K562 (cell line): Measurements from ENCODE around the gene LRRC25. TPM values are rescaled to one million over a fixed set of nuclear protein-coding genes. Genes with fewer than 3 reads are reported as not detected.

ENCODE experiments used
- E2F3 ChIP-seq: fragments of 250-450 bp; sonication (Bioruptor Pico); IDR thresholded peaks from 2 replicates; pipeline ENCODE4 v1.4.0; 2020; ENCODE audit warnings: mild to moderate bottlenecking
- HNRNPH1 ChIP-seq: fragments of 200-400 bp; formaldehyde crosslinking; optimal IDR thresholded peaks from 2 replicates; pipeline ENCODE3; 2017; ENCODE audit warnings: low read depth, mild to moderate bottlenecking, low read length, moderate library complexity
- LCOR ChIP-seq: sonication (generic); formaldehyde crosslinking; IDR thresholded peaks from 2 replicates; pipeline ENCODE4 v1.8.0; 2022; ENCODE audit warnings: mild to moderate bottlenecking, missing genetic modification reagents
- MTF1 ChIP-seq: fragments of 250-450 bp; sonication (Bioruptor Pico); IDR thresholded peaks from 2 replicates; pipeline ENCODE4 v1.9.0; 2021; ENCODE audit warnings: moderate library complexity, mild to moderate bottlenecking, inconsistent platforms, borderline replicate concordance
- POLR2B ChIP-seq: fragments of 450-650 bp; IDR thresholded peaks from 2 replicates; pipeline ENCODE4 v1.6.1; 2018; ENCODE audit warnings: low read depth; ENCODE audit not compliant: partially characterized antibody
- STAT5A ChIP-seq: IDR thresholded peaks from 2 replicates; pipeline ENCODE4 v1.6.1; 2012; ENCODE audit warnings: low read length, inconsistent platforms, borderline replicate concordance
- TEAD1 ChIP-seq, 2 experiments: fragments of 450-650 bp in 1 of 2; sonication (generic) in 1 of 2; formaldehyde crosslinking; IDR thresholded peaks; 2 replicates each; pipeline versions ENCODE4 v1.4.0 to v1.8.0; 2020 to 2022; ENCODE audit warnings: mild to moderate bottlenecking in 2 of 2, missing genetic modification reagents in 1 of 2
- ZBTB2 ChIP-seq: fragments of 450-650 bp; IDR thresholded peaks from 2 replicates; pipeline ENCODE4 v1.6.1; 2016; ENCODE audit warnings: antibody characterized with exemption
- ZC3H11A ChIP-seq: IDR thresholded peaks from 2 replicates; pipeline ENCODE4 v1.6.1; 2012; ENCODE audit warnings: low read depth, low read length, improper control_type of control experiment
- ZNF197 ChIP-seq: fragments of 200-800 bp; sonication (Bioruptor generic); IDR thresholded peaks from 2 replicates; pipeline ENCODE4 v1.6.1; 2016; ENCODE audit warnings: low read depth, missing genetic modification characterization, missing compliant biosample characterization
- ZNF41 ChIP-seq: fragments of 250-450 bp; sonication (Bioruptor Pico); conservative IDR thresholded peaks from 2 replicates; pipeline ENCODE4 v1.4.0; 2020; ENCODE audit warnings: mild to moderate bottlenecking
- ZNF717 ChIP-seq: fragments of 250-450 bp; sonication (Bioruptor Pico); IDR thresholded peaks from 2 replicates; pipeline ENCODE4 v1.5.0; 2021
- polyA plus RNA-seq, 8 experiments: library from polyadenylated mRNA; depleted of rRNA in 4 of 8; stranded (reverse) in 5 of 8; unstranded in 3 of 8; fragments of >200 nt; fragmentation: Nextera tagmentation in 2 of 8; fragmentation: Illumina TruSeq in 1 of 8; extraction: Ambion mirVana in 2 of 8; extraction: Trizol in 1 of 8; gene quantifications; 2 replicates each; pipeline versions ENCODE4 v1.2.1 to v1.2.3, GENCODE V29; 2011 to 2014; ENCODE audit warnings: inconsistent platforms in 1 of 8, missing spikeins in 1 of 8
- total RNA-seq, 7 experiments: library from RNA; depleted of rRNA in 6 of 7; stranded (reverse); fragments of >200 nt in 6 of 7; fragmentation: Illumina TruSeq in 2 of 7; extraction: Trizol in 2 of 7; gene quantifications; 2 replicates each; pipeline versions ENCODE4 v1.2.1 to v1.2.3, GENCODE V29; 2011 to 2021; ENCODE audit warnings: low replicate concordance in 1 of 7
- TF ChIP-seq, protein P1 (sequence below): sonication (generic); formaldehyde crosslinking; IDR thresholded peaks from 2 replicates; pipeline ENCODE4 v1.9.0; 2022; ENCODE audit warnings: mild to moderate bottlenecking, missing genetic modification reagents
- TF ChIP-seq, protein P2 (sequence below): fragments of 250-450 bp; sonication (Bioruptor Pico); IDR thresholded peaks from 2 replicates; pipeline ENCODE4 v1.4.0; 2020
- TF ChIP-seq, protein P3 (sequence below): fragments of 450-650 bp; formaldehyde crosslinking; IDR thresholded peaks from 2 replicates; pipeline ENCODE4 v1.4.0; 2020; ENCODE audit warnings: mild to moderate bottlenecking, moderate library complexity

LRRC25 gene
- total and polyA plus RNA-seq, 9 of the 15 experiments (the other 6 are each of a cell fraction or from before 2014, with no cell fraction given), result 0.07 to 0.36 (median 0.10) TPM; not detected in 3

GRCh38 chr19:18373892-18374629 lies 23.4 kb downstream of the LRRC25 start (continued):
- TF ChIP-seq STAT5A (peak; percentile 77), ZNF197 (CRISPR knock-in tag) (peak; percentile 17; the same call in 1 of the 2 replicates), MTF1 (peak; percentile 23; the same call in 1 of the 2 replicates), ZNF717 (CRISPR knock-in tag) (no peak), HNRNPH1 (no peak), POLR2B (peak; percentile 72), LCOR (peak; percentile 90), ZNF41 (0 out of 2 replicates have a peak, but pooled peaks have one; percentile 6), TEAD1 (CRISPR knock-in tag; IDR thresholded peaks at IDR 0.05) (peak in 1 of 2 experiments; percentile 79; a peak in 1 of 4 replicates), ZBTB2 (peak; percentile 80), E2F3 (CRISPR knock-in tag) (peak; percentile 34; the same call in 1 of the 2 replicates), ZC3H11A (no peak)
- TF ChIP-seq, protein P1, sequence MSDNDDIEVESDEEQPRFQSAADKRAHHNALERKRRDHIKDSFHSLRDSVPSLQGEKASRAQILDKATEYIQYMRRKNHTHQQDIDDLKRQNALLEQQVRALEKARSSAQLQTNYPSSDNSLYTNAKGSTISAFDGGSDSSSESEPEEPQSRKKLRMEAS (CRISPR knock-in tag), result peak; percentile 93
- TF ChIP-seq, protein P2, sequence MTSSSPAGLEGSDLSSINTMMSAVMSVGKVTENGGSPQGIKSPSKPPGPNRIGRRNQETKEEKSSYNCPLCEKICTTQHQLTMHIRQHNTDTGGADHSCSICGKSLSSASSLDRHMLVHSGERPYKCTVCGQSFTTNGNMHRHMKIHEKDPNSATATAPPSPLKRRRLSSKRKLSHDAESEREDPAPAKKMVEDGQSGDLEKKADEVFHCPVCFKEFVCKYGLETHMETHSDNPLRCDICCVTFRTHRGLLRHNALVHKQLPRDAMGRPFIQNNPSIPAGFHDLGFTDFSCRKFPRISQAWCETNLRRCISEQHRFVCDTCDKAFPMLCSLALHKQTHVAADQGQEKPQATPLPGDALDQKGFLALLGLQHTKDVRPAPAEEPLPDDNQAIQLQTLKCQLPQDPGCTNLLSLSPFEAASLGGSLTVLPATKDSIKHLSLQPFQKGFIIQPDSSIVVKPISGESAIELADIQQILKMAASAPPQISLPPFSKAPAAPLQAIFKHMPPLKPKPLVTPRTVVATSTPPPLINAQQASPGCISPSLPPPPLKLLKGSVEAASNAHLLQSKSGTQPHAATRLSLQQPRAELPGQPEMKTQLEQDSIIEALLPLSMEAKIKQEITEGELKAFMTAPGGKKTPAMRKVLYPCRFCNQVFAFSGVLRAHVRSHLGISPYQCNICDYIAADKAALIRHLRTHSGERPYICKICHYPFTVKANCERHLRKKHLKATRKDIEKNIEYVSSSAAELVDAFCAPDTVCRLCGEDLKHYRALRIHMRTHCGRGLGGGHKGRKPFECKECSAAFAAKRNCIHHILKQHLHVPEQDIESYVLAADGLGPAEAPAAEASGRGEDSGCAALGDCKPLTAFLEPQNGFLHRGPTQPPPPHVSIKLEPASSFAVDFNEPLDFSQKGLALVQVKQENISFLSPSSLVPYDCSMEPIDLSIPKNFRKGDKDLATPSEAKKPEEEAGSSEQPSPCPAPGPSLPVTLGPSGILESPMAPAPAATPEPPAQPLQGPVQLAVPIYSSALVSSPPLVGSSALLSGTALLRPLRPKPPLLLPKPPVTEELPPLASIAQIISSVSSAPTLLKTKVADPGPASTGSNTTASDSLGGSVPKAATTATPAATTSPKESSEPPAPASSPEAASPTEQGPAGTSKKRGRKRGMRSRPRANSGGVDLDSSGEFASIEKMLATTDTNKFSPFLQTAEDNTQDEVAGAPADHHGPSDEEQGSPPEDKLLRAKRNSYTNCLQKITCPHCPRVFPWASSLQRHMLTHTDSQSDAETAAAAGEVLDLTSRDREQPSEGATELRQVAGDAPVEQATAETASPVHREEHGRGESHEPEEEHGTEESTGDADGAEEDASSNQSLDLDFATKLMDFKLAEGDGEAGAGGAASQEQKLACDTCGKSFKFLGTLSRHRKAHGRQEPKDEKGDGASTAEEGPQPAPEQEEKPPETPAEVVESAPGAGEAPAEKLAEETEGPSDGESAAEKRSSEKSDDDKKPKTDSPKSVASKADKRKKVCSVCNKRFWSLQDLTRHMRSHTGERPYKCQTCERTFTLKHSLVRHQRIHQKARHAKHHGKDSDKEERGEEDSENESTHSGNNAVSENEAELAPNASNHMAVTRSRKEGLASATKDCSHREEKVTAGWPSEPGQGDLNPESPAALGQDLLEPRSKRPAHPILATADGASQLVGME (CRISPR knock-in tag), result peak; percentile 45; the same call in 1 of the 2 replicates
- TF ChIP-seq, protein P3, sequence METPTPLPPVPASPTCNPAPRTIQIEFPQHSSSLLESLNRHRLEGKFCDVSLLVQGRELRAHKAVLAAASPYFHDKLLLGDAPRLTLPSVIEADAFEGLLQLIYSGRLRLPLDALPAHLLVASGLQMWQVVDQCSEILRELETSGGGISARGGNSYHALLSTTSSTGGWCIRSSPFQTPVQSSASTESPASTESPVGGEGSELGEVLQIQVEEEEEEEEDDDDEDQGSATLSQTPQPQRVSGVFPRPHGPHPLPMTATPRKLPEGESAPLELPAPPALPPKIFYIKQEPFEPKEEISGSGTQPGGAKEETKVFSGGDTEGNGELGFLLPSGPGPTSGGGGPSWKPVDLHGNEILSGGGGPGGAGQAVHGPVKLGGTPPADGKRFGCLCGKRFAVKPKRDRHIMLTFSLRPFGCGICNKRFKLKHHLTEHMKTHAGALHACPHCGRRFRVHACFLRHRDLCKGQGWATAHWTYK (CRISPR knock-in tag), result peak; percentile 69; the same call in 1 of the 2 replicates
